ENCODE measurements around the gene APOA4. TPM values are rescaled to one million over a fixed set of nuclear protein-coding genes. Genes with fewer than 3 reads are reported as not detected.

Gene APOA4
- polyA plus RNA-seq, 1 of the 3 experiments (the other 2 are of a cell fraction): not detected

DNA sequence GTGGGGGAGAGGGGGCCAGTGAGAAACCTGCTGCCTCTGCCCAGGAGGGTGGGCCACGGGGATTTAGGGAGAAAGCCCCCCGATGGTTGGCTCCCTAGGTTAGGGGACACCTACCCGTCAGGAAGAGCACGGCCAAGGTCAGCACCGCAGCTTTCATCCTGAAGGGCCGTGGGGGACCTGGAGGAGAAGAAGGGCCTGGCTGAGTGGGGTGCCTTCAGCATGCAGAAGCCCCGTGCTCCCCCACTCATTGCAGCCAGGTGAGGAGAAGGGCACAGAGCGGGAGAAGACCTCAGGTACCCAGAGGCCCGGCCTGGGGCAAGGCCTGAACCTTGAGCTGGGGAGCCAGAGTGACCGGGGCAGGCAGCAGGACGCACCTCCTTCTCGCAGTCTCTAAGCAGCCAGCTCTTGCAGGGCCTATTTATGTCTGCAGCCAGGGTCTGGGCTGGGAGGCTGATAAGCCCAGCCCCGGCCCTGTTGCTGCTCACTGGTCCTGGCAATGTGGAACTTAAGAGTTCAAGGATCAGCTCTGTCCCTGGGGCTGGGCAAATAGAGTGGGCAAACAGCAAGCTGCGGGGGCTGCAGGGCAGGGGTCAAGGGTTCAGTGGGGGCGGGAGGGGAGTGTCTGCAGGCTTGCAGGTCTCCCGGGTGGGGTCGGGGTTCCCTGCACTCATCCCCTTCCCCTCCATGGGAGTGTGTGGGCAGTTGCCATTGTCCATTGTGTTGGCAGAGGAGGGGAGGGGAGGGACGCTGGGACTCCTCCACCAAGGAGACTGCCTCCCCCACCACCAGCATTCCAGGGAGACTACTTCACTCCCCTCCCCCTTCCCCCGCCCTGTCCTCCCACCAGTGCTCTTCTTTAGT, 14.4 kb upstream of the APOA4 start, which contains the start of gene APOA1:
Gene APOA1, minus strand, starts transcription at position 392 of the 861 bp plus-strand sequence. Its CDS starts 235 bp downstream, at position 157.
- Histone ChIP-seq H2AFZ (ENCODE audit: low read depth) (no peak within 1 kb of the TSS), H3F3A (replicated peaks; ENCODE audit: insufficient read depth) (no peaks in the 10 kb centered on the region), H3K4me2 (no peak within 1 kb of the TSS), H3K9ac (no peak within 1 kb of the TSS), H3K4me3 (ENCODE audit: low read depth in 2 of 2, low read length in 1 of 2) (no peak within 1 kb of the TSS), H3K27ac (ENCODE audit: low read depth in 2 of 2, low read length in 1 of 2) (no peak within 1 kb of the TSS), H3K4me1 (ENCODE audit: control insufficient read depth in 1 of 2, insufficient read depth in 2 of 2, low read depth in 1 of 2, low read length in 1 of 2) (peaks cover 0 to 16% of the 10 kb centered on the region in 2 experiments; a peak in 1 of 4 replicates), H4K20me1 (ENCODE audit: insufficient read depth) (no peaks in the 10 kb centered on the region), H3K9me2 (no peaks in the 10 kb centered on the region), H3K36me3 (replicated peaks in 1 of 2; ENCODE audit: control insufficient read depth in 1 of 2, insufficient read depth in 2 of 2, low read length in 1 of 2) (no peaks in the 10 kb centered on the region), H3K9me3 (no peaks in the 10 kb centered on the region), H3K27me3 (ENCODE audit: insufficient read depth) (no peaks in the 10 kb centered on the region), H3K79me2 (ENCODE audit: insufficient read depth) (no peaks in the 10 kb centered on the region)
- CTCF ChIA-PET: interaction anchor here (0.7 to 3.1 kb wide), 8 partner anchors 13 to 268 kb away, joined by 3 to 59 read pairs (median 5); partner anchors contain the start of genes APOA4, APOA5 and SIK3
- no peak for TF ChIP-seq FOSL2 (IDR thresholded peaks at IDR 0.05; ENCODE audit: borderline replicate concordance, low read depth)
- TF ChIP-seq, protein P1, sequence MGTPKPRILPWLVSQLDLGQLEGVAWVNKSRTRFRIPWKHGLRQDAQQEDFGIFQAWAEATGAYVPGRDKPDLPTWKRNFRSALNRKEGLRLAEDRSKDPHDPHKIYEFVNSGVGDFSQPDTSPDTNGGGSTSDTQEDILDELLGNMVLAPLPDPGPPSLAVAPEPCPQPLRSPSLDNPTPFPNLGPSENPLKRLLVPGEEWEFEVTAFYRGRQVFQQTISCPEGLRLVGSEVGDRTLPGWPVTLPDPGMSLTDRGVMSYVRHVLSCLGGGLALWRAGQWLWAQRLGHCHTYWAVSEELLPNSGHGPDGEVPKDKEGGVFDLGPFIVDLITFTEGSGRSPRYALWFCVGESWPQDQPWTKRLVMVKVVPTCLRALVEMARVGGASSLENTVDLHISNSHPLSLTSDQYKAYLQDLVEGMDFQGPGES (IDR thresholded peaks at IDR 0.05; ENCODE audit: low read depth, low read length): no peak
- TF ChIP-seq, protein P2, sequence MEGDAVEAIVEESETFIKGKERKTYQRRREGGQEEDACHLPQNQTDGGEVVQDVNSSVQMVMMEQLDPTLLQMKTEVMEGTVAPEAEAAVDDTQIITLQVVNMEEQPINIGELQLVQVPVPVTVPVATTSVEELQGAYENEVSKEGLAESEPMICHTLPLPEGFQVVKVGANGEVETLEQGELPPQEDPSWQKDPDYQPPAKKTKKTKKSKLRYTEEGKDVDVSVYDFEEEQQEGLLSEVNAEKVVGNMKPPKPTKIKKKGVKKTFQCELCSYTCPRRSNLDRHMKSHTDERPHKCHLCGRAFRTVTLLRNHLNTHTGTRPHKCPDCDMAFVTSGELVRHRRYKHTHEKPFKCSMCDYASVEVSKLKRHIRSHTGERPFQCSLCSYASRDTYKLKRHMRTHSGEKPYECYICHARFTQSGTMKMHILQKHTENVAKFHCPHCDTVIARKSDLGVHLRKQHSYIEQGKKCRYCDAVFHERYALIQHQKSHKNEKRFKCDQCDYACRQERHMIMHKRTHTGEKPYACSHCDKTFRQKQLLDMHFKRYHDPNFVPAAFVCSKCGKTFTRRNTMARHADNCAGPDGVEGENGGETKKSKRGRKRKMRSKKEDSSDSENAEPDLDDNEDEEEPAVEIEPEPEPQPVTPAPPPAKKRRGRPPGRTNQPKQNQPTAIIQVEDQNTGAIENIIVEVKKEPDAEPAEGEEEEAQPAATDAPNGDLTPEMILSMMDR (IDR thresholded peaks at IDR 0.05): no peak
- TF ChIP-seq, protein P3, sequence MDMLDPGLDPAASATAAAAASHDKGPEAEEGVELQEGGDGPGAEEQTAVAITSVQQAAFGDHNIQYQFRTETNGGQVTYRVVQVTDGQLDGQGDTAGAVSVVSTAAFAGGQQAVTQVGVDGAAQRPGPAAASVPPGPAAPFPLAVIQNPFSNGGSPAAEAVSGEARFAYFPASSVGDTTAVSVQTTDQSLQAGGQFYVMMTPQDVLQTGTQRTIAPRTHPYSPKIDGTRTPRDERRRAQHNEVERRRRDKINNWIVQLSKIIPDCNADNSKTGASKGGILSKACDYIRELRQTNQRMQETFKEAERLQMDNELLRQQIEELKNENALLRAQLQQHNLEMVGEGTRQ (IDR thresholded peaks at IDR 0.05; ENCODE audit: borderline replicate concordance, low read depth, low read length): no peak
- no peak for TF ChIP-seq RFX5 (IDR thresholded peaks at IDR 0.05; ENCODE audit: low read length)
- TF ChIP-seq, protein P4, sequence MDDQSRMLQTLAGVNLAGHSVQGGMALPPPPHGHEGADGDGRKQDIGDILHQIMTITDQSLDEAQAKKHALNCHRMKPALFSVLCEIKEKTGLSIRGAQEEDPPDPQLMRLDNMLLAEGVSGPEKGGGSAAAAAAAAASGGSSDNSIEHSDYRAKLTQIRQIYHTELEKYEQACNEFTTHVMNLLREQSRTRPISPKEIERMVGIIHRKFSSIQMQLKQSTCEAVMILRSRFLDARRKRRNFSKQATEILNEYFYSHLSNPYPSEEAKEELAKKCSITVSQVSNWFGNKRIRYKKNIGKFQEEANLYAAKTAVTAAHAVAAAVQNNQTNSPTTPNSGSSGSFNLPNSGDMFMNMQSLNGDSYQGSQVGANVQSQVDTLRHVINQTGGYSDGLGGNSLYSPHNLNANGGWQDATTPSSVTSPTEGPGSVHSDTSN (IDR thresholded peaks at IDR 0.05): no peak
- no peak for TF ChIP-seq RAD21 (IDR thresholded peaks at IDR 0.05; ENCODE audit: low read length)
- no peak for TF ChIP-seq MXI1 (IDR thresholded peaks at IDR 0.05; ENCODE audit: low read depth, low read length)
- no peak for TF ChIP-seq GATA2 (CRISPR knock-in tag; IDR thresholded peaks at IDR 0.05)
- no peak for TF ChIP-seq GABPA (IDR thresholded peaks at IDR 0.05; ENCODE audit: low read depth)
- no peak for TF ChIP-seq EP300 (IDR thresholded peaks at IDR 0.05; ENCODE audit: borderline replicate concordance in 1 of 2, low read depth in 1 of 2, low read length in 1 of 2)
- no peak for TF ChIP-seq POLR2AphosphoS5 (IDR thresholded peaks at IDR 0.05; ENCODE audit: low read depth, low read length)
- TF ChIP-seq RXRA (IDR thresholded peaks at IDR 0.05; ENCODE audit: borderline replicate concordance, low read depth): no peak
- POLR2A ChIA-PET: interaction anchor here (0.6 kb wide), 1 partner anchor 50 kb away, joined by 3 read pairs; the partner anchor contains the start of gene ZPR1
- WGBS (ENCODE audit: low lambda C conversion rate): 85% methylated on average over 16 of the region's 19 CpGs
- DNase-seq: peak; percentile 49

Data from SK-N-SH (cell line).